Mucosa of descending colon (tissue), 3 donors: ENCODE measurements around the gene PAGR1. TPM values are rescaled to one million over a fixed set of nuclear protein-coding genes. Genes with fewer than 3 reads are reported as not detected.

Experiments used
- ATAC-seq: fragments of 200-7000 bp; cut with Tn5 transposase; one replicate; pipeline ENCODE4 v1.9.1; 2020; ENCODE audit warnings: mild to moderate bottlenecking, moderate library complexity
- DNase-seq, 3 donors: peaks; one replicate each; pipeline ENCODE4 v3.0.0-alpha.2; 2020
- H3K36me3 ChIP-seq: fragments of 200-600 bp; one replicate; pipeline ENCODE4 v1.8.0; 2021; ENCODE audit warnings: low read depth, mild to moderate bottlenecking
- H3K4me1 ChIP-seq: fragments of 200-600 bp; one replicate; pipeline ENCODE4 v1.8.0; 2021; ENCODE audit warnings: low read depth, mild to moderate bottlenecking
- H3K4me3 ChIP-seq: fragments of 200-600 bp; one replicate; pipeline ENCODE4 v1.8.0; 2021; ENCODE audit warnings: mild to moderate bottlenecking
- H3K9me3 ChIP-seq: fragments of 200-600 bp; one replicate; pipeline ENCODE4 v1.8.0; 2021; ENCODE audit warnings: mild to moderate bottlenecking
- CTCF ChIP-seq: fragments of 200-600 bp; IDR thresholded peaks from one replicate; pipeline ENCODE4 v1.8.0; 2022; ENCODE audit warnings: antibody characterized with exemption, mild to moderate bottlenecking
- intact Hi-C, 2 donors: fragments of 100-400 bp; cut with DNase I in 1 of 2; cut with micrococcal nuclease in 1 of 2; formaldehyde crosslinking; loops; one replicate each; pipeline versions ENCODE4 v1.11.0 to v1.11.1; 2022; cut with DNase I, micrococcal nuclease
- total RNA-seq, 3 donors: library from RNA; stranded (reverse); fragmentation: NEBNext Ultra II Directional in 2 of 3; extraction: Animal tissue kit (Norgen Biotek cat#: 25700) in 2 of 3; gene quantifications; one replicate each; pipeline versions ENCODE4 v1.2.1 to v1.2.4, GENCODE V29; 2021 to 2023
- donor health status: DM: no; HTN: no; CAD: no; lungs with moderate emphysema.
- donor health status: DM: no; HTN: no; CAD: no.
- donor health status: DM: no; HTN: yes; CAD: no.

PAGR1 gene
- total RNA-seq, 3 donors from 2014 or later = 15.6 to 25.1 (median 20.5) TPM

DNA sequence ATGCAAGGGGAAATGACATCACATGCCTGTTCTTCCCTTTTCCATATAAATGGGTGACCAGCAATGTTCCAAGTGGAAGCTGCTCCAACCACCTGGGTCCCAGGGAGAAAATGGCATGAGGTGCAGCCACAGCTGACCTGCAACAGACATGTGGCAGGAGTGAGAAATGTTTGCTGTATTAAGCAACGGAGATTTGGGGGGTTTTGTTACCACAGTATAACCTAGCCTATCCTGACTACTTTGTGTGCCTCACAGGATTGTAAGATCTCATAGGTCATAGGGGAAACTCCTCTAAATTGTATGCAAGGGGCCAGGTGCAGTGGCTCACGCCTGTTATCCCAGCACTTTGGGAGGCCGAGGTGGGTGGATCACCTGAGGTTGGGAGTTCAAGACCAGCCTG lies 35.0 kb downstream of the PAGR1 start:
- DNase-seq = no peak
- no peaks in the 10 kb centered on the region for H3K9me3 ChIP-seq
- H3K4me3 ChIP-seq = no peak overlapping the region
- no peak for ATAC-seq
- intact Hi-C loops = no loop called here
- no peaks in the 10 kb centered on the region for H3K4me1 ChIP-seq
- peaks cover 7% of the 10 kb centered on the region for H3K36me3 ChIP-seq
- TF ChIP-seq CTCF = no peak

GRCh38 chr16:29852654-29853053 lies 36.7 kb downstream of the PAGR1 start:
- Histone ChIP-seq H3K9me3 (no peaks in the 10 kb centered on the region), H3K4me3 (no peak overlapping the region), H3K36me3 (peaks cover 3% of the 10 kb centered on the region), H3K4me1 (no peaks in the 10 kb centered on the region)
- DNase-seq = no peak
- TF ChIP-seq CTCF = no peak
- intact Hi-C loops = no loop called here
- no peak for ATAC-seq

DNA sequence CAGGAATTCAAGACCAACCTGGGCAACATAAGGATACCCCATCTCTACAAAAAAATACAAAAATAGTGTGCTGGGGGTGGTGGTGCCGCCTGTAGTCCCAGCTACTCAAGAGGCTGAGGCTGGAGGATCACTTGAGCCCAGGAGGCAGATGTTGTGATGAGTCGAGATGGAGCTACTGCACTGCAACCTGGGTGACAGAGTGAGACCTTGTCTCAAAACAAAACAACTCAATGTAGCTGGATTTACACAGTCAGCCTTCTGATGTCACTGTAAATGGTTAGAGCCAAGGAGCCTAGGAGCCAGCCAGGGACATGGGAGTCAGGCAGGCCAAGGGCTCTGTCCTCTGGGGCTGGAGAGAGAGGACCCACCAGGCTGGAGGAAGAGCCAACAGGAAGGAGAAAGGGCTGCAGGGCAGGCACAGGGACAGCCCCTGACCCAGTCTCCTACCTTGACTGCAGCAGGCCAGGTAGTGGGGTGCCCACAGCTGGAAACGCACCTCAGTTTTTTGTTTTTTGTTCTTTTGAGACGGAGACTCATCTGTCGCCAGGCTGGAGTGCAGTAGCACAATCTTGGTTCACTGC lies 38.7 kb downstream of the PAGR1 start:
- DNase-seq (no peak), ATAC-seq (no peak)
- no peak for TF ChIP-seq CTCF
- H3K4me3 ChIP-seq = no peak overlapping the region
- no peaks in the 10 kb centered on the region for H3K9me3 ChIP-seq
- intact Hi-C loops = no loop called here
- peaks cover 7% of the 10 kb centered on the region for H3K36me3 ChIP-seq
- H3K4me1 ChIP-seq = no peaks in the 10 kb centered on the region

DNA sequence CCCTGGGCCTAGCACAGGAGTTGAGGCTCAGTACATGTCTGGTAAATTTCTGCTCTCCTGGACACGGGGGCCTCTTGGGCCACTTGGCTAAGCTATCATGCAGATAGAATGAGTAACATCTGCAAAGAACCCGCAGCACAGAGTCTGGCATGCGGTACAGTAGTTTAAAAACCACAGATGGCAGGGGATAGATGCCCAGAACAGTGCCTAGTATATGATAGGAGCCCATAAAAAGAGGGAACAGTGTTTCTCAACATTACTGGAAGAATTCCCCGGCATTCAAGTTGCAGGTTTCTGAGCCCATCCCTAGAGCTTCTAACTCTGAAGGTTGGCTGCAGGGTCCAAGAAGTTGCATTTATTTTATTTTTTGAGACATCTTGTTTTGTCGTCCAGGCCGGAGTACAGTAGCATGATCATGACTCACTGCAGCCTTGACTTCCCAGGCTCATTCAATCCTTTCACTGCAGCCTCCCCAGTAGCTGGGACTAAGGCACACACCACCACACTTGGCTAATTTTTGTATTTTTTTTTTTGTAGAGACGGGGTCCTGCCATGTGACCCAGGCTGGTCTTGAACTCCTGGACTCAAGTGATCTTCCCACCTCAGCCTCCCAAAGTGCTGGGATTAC lies 41.3 kb downstream of the PAGR1 start:
- Histone ChIP-seq H3K4me3 (no peak overlapping the region), H3K36me3 (peaks cover 7% of the 10 kb centered on the region), H3K4me1 (peaks cover 16% of the 10 kb centered on the region), H3K9me3 (no peaks in the 10 kb centered on the region)
- intact Hi-C loops = no loop called here
- no peak for DNase-seq
- no peak for ATAC-seq
- TF ChIP-seq CTCF = no peak

DNA sequence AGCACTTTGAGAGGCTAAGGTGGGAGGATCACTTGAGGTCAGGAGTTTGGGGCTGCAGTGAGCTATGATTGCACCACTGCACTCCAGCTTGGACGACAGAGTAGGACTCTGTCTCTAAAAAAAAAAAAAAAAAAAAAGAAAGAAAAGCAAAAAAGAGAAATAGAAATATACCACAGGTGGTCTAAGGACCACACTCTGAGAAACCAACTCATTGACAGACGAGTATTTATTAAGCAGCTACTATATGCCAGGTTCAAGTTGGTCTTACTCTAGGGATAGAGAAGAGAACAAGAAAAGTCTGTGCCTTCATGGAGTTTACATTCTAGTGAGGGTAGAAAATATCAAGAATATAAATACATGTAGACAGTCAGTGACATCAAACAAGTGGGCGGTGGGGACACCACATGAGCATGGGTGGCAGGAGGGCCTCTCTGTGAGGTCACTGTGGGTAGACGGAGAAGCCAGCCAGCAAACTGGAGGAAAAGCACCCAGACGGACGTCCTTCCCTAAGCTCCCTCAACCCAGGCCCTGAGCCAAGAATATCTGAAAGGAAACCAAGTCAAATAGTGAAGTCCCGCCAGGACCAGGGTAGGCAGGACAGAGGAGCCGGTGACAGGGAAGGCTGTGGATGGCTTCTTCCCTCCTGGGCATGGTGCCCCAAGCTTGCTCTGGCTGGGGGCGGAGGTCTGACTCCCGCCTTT lies 42.3 kb downstream of the PAGR1 start:
- TF ChIP-seq CTCF = no peak
- intact Hi-C loops = no loop called here
- Histone ChIP-seq H3K36me3 (peaks cover 7% of the 10 kb centered on the region), H3K9me3 (no peaks in the 10 kb centered on the region), H3K4me1 (peaks cover 18% of the 10 kb centered on the region), H3K4me3 (no peak overlapping the region)
- no peak for DNase-seq
- no peak for ATAC-seq
